HEK293 (cell line): Measurements from ENCODE around the gene VWF.
"Not testable (repeated sequence)": the region's sequence is repeated elsewhere in the genome, so short reads cannot be mapped to it uniquely, and the experiment has no call there.

Experiments used
- CTCF ChIA-PET: fragments of 350-600 bp; formaldehyde crosslinking; extraction: SDS; loops from one replicate; lab custom pipeline; 2021; ENCODE audit warnings: antibody characterized with exemption; lab: Yijun Ruan, JAX
- POLR2A ChIA-PET: fragments of 300-600 bp; formaldehyde crosslinking; extraction: SDS; loops from one replicate; lab custom pipeline; 2020; ENCODE audit warnings: antibody characterized with exemption, inconsistent platforms; lab: Yijun Ruan, JAX
- H3K27ac ChIP-seq: fragments of 200-500 bp; sonication (Bioruptor generic); 2 replicates; pipeline ENCODE4 v1.5.1; 2014; ENCODE audit warnings: low read depth, low read length, control low read depth, inconsistent platforms; ENCODE audit errors: extremely low read depth
- H3K36me3 ChIP-seq, 2 experiments: fragments of 200-500 bp in 1 of 2; sonication (Bioruptor generic) in 1 of 2; 1 replicate in 1 of 2; 2 replicates in 1 of 2; pipeline ENCODE4 v1.5.1; 2014 to 2017; ENCODE audit warnings: inconsistent platforms in 2 of 2, low read length in 2 of 2; ENCODE audit not compliant: control insufficient read depth in 2 of 2, insufficient read depth in 1 of 2
- H3K4me1 ChIP-seq: fragments of 200-500 bp; sonication (Bioruptor generic); 2 replicates; pipeline ENCODE4 v1.5.1; 2014; ENCODE audit warnings: mild to moderate bottlenecking, low read length, inconsistent platforms; ENCODE audit not compliant: control insufficient read depth, insufficient read depth
- H3K4me3 ChIP-seq: 2 replicates; pipeline ENCODE4 v1.5.1; 2011; ENCODE audit warnings: low read depth, mild to moderate bottlenecking, control low read depth, low read length, moderate library complexity
- H3K9me3 ChIP-seq: fragments of 200-500 bp; sonication (Bioruptor generic); 2 replicates; pipeline ENCODE4 v1.5.1; 2014; ENCODE audit warnings: low read depth, low read length, inconsistent platforms; ENCODE audit not compliant: control insufficient read depth, insufficient read depth
- BCL6B ChIP-seq: fragments of 450-650 bp; formaldehyde crosslinking; IDR thresholded peaks from 2 replicates; pipeline ENCODE4 v1.5.1; 2017; ENCODE audit warnings: missing biosample characterization, missing genetic modification characterization
- EGR2 ChIP-seq: fragments of 450-650 bp; formaldehyde crosslinking; IDR thresholded peaks from 2 replicates; pipeline ENCODE4 v1.5.1; 2016; ENCODE audit warnings: low read depth, missing biosample characterization, missing genetic modification characterization
- HIC1 ChIP-seq: fragments of 450-650 bp; formaldehyde crosslinking; IDR thresholded peaks from 2 replicates; pipeline ENCODE4 v1.5.1; 2016; ENCODE audit warnings: missing biosample characterization, missing genetic modification characterization
- SCRT2 ChIP-seq: fragments of 450-650 bp; formaldehyde crosslinking; IDR thresholded peaks from 2 replicates; pipeline ENCODE4 v1.5.1; 2016; ENCODE audit warnings: missing biosample characterization, missing genetic modification characterization
- SP2 ChIP-seq: fragments of 450-650 bp; formaldehyde crosslinking; IDR thresholded peaks from 2 replicates; pipeline ENCODE4 v1.5.1; 2016; ENCODE audit warnings: missing biosample characterization, missing genetic modification characterization
- SP3 ChIP-seq: fragments of 450-650 bp; formaldehyde crosslinking; IDR thresholded peaks from 2 replicates; pipeline ENCODE4 v1.5.1; 2016; ENCODE audit warnings: missing biosample characterization, missing genetic modification characterization
- SP7 ChIP-seq: fragments of 450-650 bp; formaldehyde crosslinking; IDR thresholded peaks from 2 replicates; pipeline ENCODE4 v1.5.1; 2016; ENCODE audit warnings: missing biosample characterization, missing genetic modification characterization
- TCF7L2 ChIP-seq: IDR thresholded peaks from 2 replicates; pipeline ENCODE4 v1.6.1; 2011; ENCODE audit warnings: low read depth, mild to moderate bottlenecking, inconsistent platforms, low read length, moderate library complexity, borderline replicate concordance
- ZNF132 ChIP-seq: fragments of 450-650 bp; formaldehyde crosslinking; IDR thresholded peaks from 2 replicates; pipeline ENCODE4 v1.5.1; 2017; ENCODE audit warnings: missing biosample characterization, missing genetic modification characterization, borderline replicate concordance
- ZNF174 ChIP-seq: fragments of 450-650 bp; formaldehyde crosslinking; IDR thresholded peaks from 2 replicates; pipeline ENCODE4 v1.5.0; 2017; ENCODE audit warnings: missing biosample characterization, mild to moderate bottlenecking, missing genetic modification characterization
- ZNF175 ChIP-seq: fragments of 450-650 bp; formaldehyde crosslinking; IDR thresholded peaks from 2 replicates; pipeline ENCODE4 v1.5.1; 2016; ENCODE audit warnings: missing biosample characterization, missing genetic modification characterization
- ZNF2 ChIP-seq: fragments of 450-650 bp; formaldehyde crosslinking; IDR thresholded peaks from 2 replicates; pipeline ENCODE4 v1.5.1; 2016; ENCODE audit warnings: missing biosample characterization, missing genetic modification characterization
- ZNF214 ChIP-seq: fragments of 450-650 bp; formaldehyde crosslinking; IDR thresholded peaks from 2 replicates; pipeline ENCODE4 v1.5.1; 2017; ENCODE audit warnings: missing biosample characterization, mild to moderate bottlenecking, missing genetic modification characterization, borderline replicate concordance
- ZNF37A ChIP-seq: fragments of 450-650 bp; IDR thresholded peaks from 2 replicates; pipeline ENCODE4 v1.5.1; 2018; ENCODE audit warnings: missing biosample characterization, missing genetic modification characterization
- ZNF433 ChIP-seq: fragments of 450-650 bp; formaldehyde crosslinking; IDR thresholded peaks from 2 replicates; pipeline ENCODE4 v1.5.1; 2016; ENCODE audit warnings: missing biosample characterization, missing genetic modification characterization, low read depth
- ZNF48 ChIP-seq: fragments of 450-650 bp; formaldehyde crosslinking; IDR thresholded peaks from 2 replicates; pipeline ENCODE4 v1.5.1; 2016; ENCODE audit warnings: missing biosample characterization, missing genetic modification characterization
- ZNF776 ChIP-seq: fragments of 450-650 bp; formaldehyde crosslinking; IDR thresholded peaks from 2 replicates; pipeline ENCODE4 v1.5.0; 2017; ENCODE audit warnings: missing biosample characterization, missing genetic modification characterization, borderline replicate concordance
- ZNF791 ChIP-seq: fragments of 450-650 bp; formaldehyde crosslinking; IDR thresholded peaks from 2 replicates; pipeline ENCODE4 v1.5.1; 2016; ENCODE audit warnings: missing biosample characterization, missing genetic modification characterization

VWF gene

GRCh38 chr12:6029401-6029800 lies 95.1 kb downstream of the VWF start:
- no peaks in the 10 kb centered on the region for H3K4me1 ChIP-seq
- no peak overlapping the region for H3K27ac ChIP-seq
- H3K9me3 ChIP-seq = no peaks in the 10 kb centered on the region
- TF ChIP-seq SP7 (tag by site-specific recombination) (no peak), ZNF433 (tag by site-specific recombination) (no peak), ZNF791 (tag by site-specific recombination) (no peak), SCRT2 (no peak)
- H3K4me3 ChIP-seq = no peak overlapping the region
- CTCF ChIA-PET = interaction anchor here (4.7 kb wide), 1 partner anchor 9 kb away, joined by 30 read pairs; no protein-coding TSS in a partner anchor
- no peaks in the 10 kb centered on the region for H3K36me3 ChIP-seq
- POLR2A ChIA-PET = no interaction called here

GRCh38 chr12:6026998-6027397 lies 97.5 kb downstream of the VWF start:
- no peaks in the 10 kb centered on the region for H3K4me1 ChIP-seq
- CTCF ChIA-PET = interaction anchor here (0.6 to 4.7 kb wide), 3 partner anchors 12 to 377 kb away, joined by 3 to 30 read pairs (median 5); no protein-coding TSS in a partner anchor
- POLR2A ChIA-PET = no interaction called here
- TF ChIP-seq ZNF132 (no peak), HIC1 (no peak), ZNF48 (tag by site-specific recombination) (no peak), ZNF214 (tag by site-specific recombination) (no peak), SP3 (tag by site-specific recombination) (no peak)
- no peaks in the 10 kb centered on the region for H3K9me3 ChIP-seq
- no peak overlapping the region for H3K27ac ChIP-seq
- no peaks in the 10 kb centered on the region for H3K36me3 ChIP-seq
- H3K4me3 ChIP-seq = no peak overlapping the region

DNA sequence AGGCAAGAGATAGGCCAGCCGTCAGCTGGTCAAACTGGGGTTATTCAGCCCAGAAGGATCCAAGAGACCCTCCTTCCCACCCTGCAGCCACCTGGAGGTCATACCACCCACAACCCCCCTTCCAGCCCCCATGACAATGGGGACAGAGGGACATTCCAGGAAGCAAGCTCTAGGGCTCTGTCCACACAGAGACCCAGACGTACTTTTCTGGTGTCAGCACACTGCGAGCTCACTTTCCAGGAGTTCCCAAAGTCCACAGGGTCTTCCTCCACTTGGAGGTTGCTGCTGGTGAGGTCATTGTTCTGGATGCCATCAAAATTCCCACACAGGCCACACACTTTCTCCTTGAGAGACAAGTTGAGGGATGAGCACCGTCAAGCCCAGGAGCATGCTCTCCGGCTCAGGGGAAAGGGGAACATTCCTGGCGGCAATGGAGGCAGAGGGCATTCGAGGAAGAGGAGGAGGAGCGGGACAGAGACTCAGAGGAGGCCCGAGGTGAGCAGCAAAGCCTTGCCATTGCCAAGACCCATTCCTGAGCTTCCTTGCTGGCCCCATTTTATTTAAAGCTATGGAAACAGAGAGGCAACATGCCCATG lies 98.7 kb downstream of the VWF start:
- H3K27ac ChIP-seq, H3K4me1 ChIP-seq, POLR2A ChIA-PET, H3K36me3 ChIP-seq, H3K4me3 ChIP-seq, H3K9me3 ChIP-seq: not testable (repeated sequence)
- CTCF ChIA-PET = interaction anchor here (1.3 to 4.7 kb wide), 2 partner anchors 13 to 37 kb away, joined by 3 to 30 read pairs; no protein-coding TSS in a partner anchor

- H3K9me3 ChIP-seq, H3K27ac ChIP-seq, POLR2A ChIA-PET, H3K4me1 ChIP-seq, H3K36me3 ChIP-seq, H3K4me3 ChIP-seq: not testable (repeated sequence)
- CTCF ChIA-PET = interaction anchor here (0.6 kb wide), 1 partner anchor 330 kb away, joined by 4 read pairs; no protein-coding TSS in a partner anchor
These were observed 100.4 kb downstream of the VWF start for GRCh38 chr12:6024066-6024465.

- H3K27ac ChIP-seq = no peak overlapping the region
- ChIA-PET POLR2A (no interaction called here), CTCF (interaction anchor here (1.5 kb wide), 1 partner anchor 33 kb away, joined by 4 read pairs; no protein-coding TSS in a partner anchor)
- no peaks in the 10 kb centered on the region for H3K4me1 ChIP-seq
- no peaks in the 10 kb centered on the region for H3K36me3 ChIP-seq
- no peaks in the 10 kb centered on the region for H3K9me3 ChIP-seq
- H3K4me3 ChIP-seq = no peak overlapping the region
- TF ChIP-seq EGR2 (tag by site-specific recombination) (no peak), ZNF174 (tag by site-specific recombination) (no peak), ZNF175 (tag by site-specific recombination) (no peak), SP2 (tag by site-specific recombination) (no peak), ZNF37A (no peak), ZNF776 (tag by site-specific recombination) (no peak), ZNF2 (tag by site-specific recombination) (no peak), TCF7L2 (no peak), BCL6B (tag by site-specific recombination) (0 out of 2 replicates have a peak, but pooled peaks have one; percentile 33)
These were observed 103.5 kb downstream of the VWF start for GRCh38 chr12:6020930-6021329.

GRCh38 chr12:6020511-6020910 lies 104.0 kb downstream of the VWF start:
- H3K36me3 ChIP-seq, H3K4me1 ChIP-seq, H3K4me3 ChIP-seq, H3K27ac ChIP-seq, H3K9me3 ChIP-seq, POLR2A ChIA-PET: not testable (repeated sequence)
- CTCF ChIA-PET = interaction anchor here (1.5 kb wide), 1 partner anchor 32 kb away, joined by 4 read pairs; no protein-coding TSS in a partner anchor
